IMR-90 (cell line): ENCODE measurements around the gene FOXB1. TPM values are rescaled to one million over a fixed set of nuclear protein-coding genes. Genes with fewer than 3 reads are reported as not detected.

ENCODE experiments used
- ATAC-seq: fragments of 200-7000 bp; cut with Tn5 transposase; 2 replicates; pipeline ENCODE4 v1.9.1; 2020; ENCODE audit warnings: low read depth, mild to moderate bottlenecking, moderate library complexity
- BruUV-seq: library from RNA; stranded (reverse); fragments of 400-500 nt; replicated peaks from 2 replicates; lab custom pipeline; 2021; lab: Mats Ljungman, UMichigan
- CTCF ChIA-PET: fragments of 300-600 bp; formaldehyde crosslinking; extraction: SDS; loops from one replicate; lab custom pipeline; 2021; ENCODE audit warnings: antibody characterized with exemption; lab: Yijun Ruan, JAX
- POLR2A ChIA-PET: fragments of 300-600 bp; sonication (Branson Sonifier 250); formaldehyde crosslinking; loops from one replicate; lab custom pipeline; 2022; ENCODE audit warnings: antibody characterized with exemption; ENCODE audit not compliant: unreplicated experiment; lab: Charles Lee
- DNase-seq: peaks from one replicate; pipeline ENCODE4 v3.0.0; 2013
- H2AFZ ChIP-seq: replicated peaks from 2 replicates; pipeline ENCODE3; 2013; ENCODE audit warnings: low read length, mild to moderate bottlenecking; ENCODE audit not compliant: poor library complexity
- H2AK5ac ChIP-seq: 2 replicates; pipeline ENCODE4 v1.6.1; 2013; ENCODE audit warnings: low read depth, low read length, inconsistent platforms
- H2AK9ac ChIP-seq: replicated peaks from 2 replicates; pipeline ENCODE3; 2013; ENCODE audit warnings: mild to moderate bottlenecking, low read depth, low read length, moderate library complexity; ENCODE audit not compliant: poor library complexity
- H2BK120ac ChIP-seq: 2 replicates; pipeline ENCODE4 v1.6.1; 2013; ENCODE audit warnings: low read depth, low read length, inconsistent platforms
- H2BK15ac ChIP-seq: 3 replicates; pipeline ENCODE4 v1.6.1; 2013; ENCODE audit warnings: low read depth, low read length, inconsistent platforms
- H2BK20ac ChIP-seq: 2 replicates; pipeline ENCODE4 v1.6.1; 2013; ENCODE audit warnings: low read depth, mild to moderate bottlenecking, inconsistent platforms, low read length, moderate library complexity
- H2BK5ac ChIP-seq: 2 replicates; pipeline ENCODE4 v1.6.1; 2013; ENCODE audit warnings: mild to moderate bottlenecking, low read depth, low read length, inconsistent platforms; ENCODE audit not compliant: poor library complexity, severe bottlenecking
- H3K14ac ChIP-seq: replicated peaks from 2 replicates; pipeline ENCODE4 v1.6.1; 2013; ENCODE audit warnings: low read depth, low read length, inconsistent platforms
- H3K18ac ChIP-seq: 2 replicates; pipeline ENCODE4 v1.6.1; 2013; ENCODE audit warnings: low read depth, low read length, control low read depth
- H3K23ac ChIP-seq: 2 replicates; pipeline ENCODE4 v1.6.1; 2013; ENCODE audit warnings: low read depth, low read length, inconsistent platforms
- H3K27ac ChIP-seq: 2 replicates; pipeline ENCODE4 v1.5.1; 2013; ENCODE audit warnings: mild to moderate bottlenecking, control low read depth, low read length; ENCODE audit not compliant: insufficient read depth
- H3K27me3 ChIP-seq: 2 replicates; pipeline ENCODE4 v1.6.1; 2013; ENCODE audit warnings: low read length; ENCODE audit not compliant: control insufficient read depth, insufficient read depth
- H3K36me3 ChIP-seq: 2 replicates; pipeline ENCODE4 v1.6.1; 2013; ENCODE audit warnings: low read length, mixed read lengths; ENCODE audit not compliant: control insufficient read depth, insufficient read depth
- H3K4ac ChIP-seq: 2 replicates; pipeline ENCODE4 v1.6.1; 2013; ENCODE audit warnings: low read depth, low read length, inconsistent platforms
- H3K4me1 ChIP-seq: 2 replicates; pipeline ENCODE4 v1.6.1; 2013; ENCODE audit warnings: low read length, mixed read lengths; ENCODE audit not compliant: control insufficient read depth, insufficient read depth
- H3K4me2 ChIP-seq: 2 replicates; pipeline ENCODE4 v1.6.1; 2013; ENCODE audit warnings: low read depth, mild to moderate bottlenecking, control low read depth, low read length, moderate library complexity
- H3K4me3 ChIP-seq: 2 replicates; pipeline ENCODE4 v1.5.1; 2013; ENCODE audit warnings: low read depth, mild to moderate bottlenecking, control low read depth, low read length, moderate library complexity; ENCODE audit not compliant: insufficient read depth
- H3K56ac ChIP-seq: 2 replicates; pipeline ENCODE4 v1.6.1; 2013; ENCODE audit warnings: low read length, inconsistent platforms; ENCODE audit not compliant: insufficient read depth; ENCODE audit errors: extremely low read depth
- H3K79me1 ChIP-seq, 2 experiments: 2 replicates each; pipeline ENCODE4 v1.6.1; 2013; ENCODE audit warnings: low read length in 2 of 2, inconsistent platforms in 1 of 2, low read depth in 1 of 2
- H3K9ac ChIP-seq: 2 replicates; pipeline ENCODE4 v1.6.1; 2013; ENCODE audit warnings: low read depth, low read length, control low read depth
- H3K9me1 ChIP-seq: 2 replicates; pipeline ENCODE4 v1.6.1; 2013; ENCODE audit warnings: low read length, inconsistent platforms; ENCODE audit not compliant: insufficient read depth
- H3K9me3 ChIP-seq: 2 replicates; pipeline ENCODE4 v1.6.1; 2013; ENCODE audit warnings: low read length; ENCODE audit not compliant: control insufficient read depth, insufficient read depth
- H4K20me1 ChIP-seq: 2 replicates; pipeline ENCODE4 v1.6.1; 2013; ENCODE audit warnings: low read length, inconsistent platforms; ENCODE audit not compliant: insufficient read depth
- H4K5ac ChIP-seq: 2 replicates; pipeline ENCODE4 v1.6.1; 2013; ENCODE audit warnings: mild to moderate bottlenecking, low read depth, low read length, control low read depth
- H4K8ac ChIP-seq, 2 experiments: 2 replicates each; pipeline ENCODE4 v1.6.1; 2013; ENCODE audit warnings: low read depth in 2 of 2, low read length in 2 of 2, control low read depth in 1 of 2, inconsistent platforms in 1 of 2
- H4K91ac ChIP-seq: 2 replicates; pipeline ENCODE4 v1.6.1; 2013; ENCODE audit warnings: low read depth, low read length, inconsistent platforms; ENCODE audit not compliant: insufficient read depth
- BHLHE40 ChIP-seq: fragments of 150-350 bp; IDR thresholded peaks from 2 replicates; pipeline ENCODE4 v1.6.1; 2016; ENCODE audit warnings: mild to moderate bottlenecking, low read depth, low read length
- CEBPB ChIP-seq: IDR thresholded peaks from 2 replicates; pipeline ENCODE4 v1.6.1; 2012; ENCODE audit warnings: low read depth, low read length, improper control_type of control experiment
- CHD1 ChIP-seq: IDR thresholded peaks from 2 replicates; pipeline ENCODE4 v1.6.1; 2012; ENCODE audit warnings: low read depth, low read length, improper control_type of control experiment
- FOS ChIP-seq: fragments of 150-350 bp; IDR thresholded peaks from 2 replicates; pipeline ENCODE4 v1.6.1; 2016; ENCODE audit warnings: low read depth, low read length
- MAFK ChIP-seq: IDR thresholded peaks from 2 replicates; pipeline ENCODE4 v1.6.1; 2012; ENCODE audit warnings: low read depth, low read length, improper control_type of control experiment
- MAZ ChIP-seq: IDR thresholded peaks from 2 replicates; pipeline ENCODE4 v1.6.1; 2012; ENCODE audit warnings: low read depth, mild to moderate bottlenecking, low read length, improper control_type of control experiment, moderate library complexity, borderline replicate concordance
- MXI1 ChIP-seq: IDR thresholded peaks from 2 replicates; pipeline ENCODE4 v1.6.1; 2012; ENCODE audit warnings: low read depth, mild to moderate bottlenecking, low read length, moderate library complexity, borderline replicate concordance
- NFE2L2 ChIP-seq: fragments of 150-350 bp; IDR thresholded peaks from 2 replicates; pipeline ENCODE4 v1.6.1; 2016; ENCODE audit warnings: low read depth, mild to moderate bottlenecking, low read length
- POLR2A ChIP-seq: IDR thresholded peaks from 2 replicates; pipeline ENCODE4 v1.6.1; 2012; ENCODE audit warnings: mild to moderate bottlenecking, low read depth, low read length
- RAD21 ChIP-seq: IDR thresholded peaks from 2 replicates; pipeline ENCODE4 v1.6.1; 2012; ENCODE audit warnings: low read length, improper control_type of control experiment
- RCOR1 ChIP-seq: IDR thresholded peaks from 2 replicates; pipeline ENCODE4 v1.6.1; 2012; ENCODE audit warnings: mild to moderate bottlenecking, low read length, improper control_type of control experiment; ENCODE audit not compliant: insufficient replicate concordance
- RFX5 ChIP-seq: IDR thresholded peaks from 2 replicates; pipeline ENCODE4 v1.8.0; 2012; ENCODE audit warnings: low read depth, mild to moderate bottlenecking, low read length, moderate library complexity
- SMC3 ChIP-seq: fragments of 150-350 bp; IDR thresholded peaks from 2 replicates; pipeline ENCODE4 v1.6.1; 2016; ENCODE audit warnings: low read depth, mild to moderate bottlenecking, antibody characterized with exemption, low read length, moderate library complexity
- WGBS, 2 experiments: methylation state at CpG; one replicate each; pipeline versions ENCODE4 v1.1.5 to v1.1.7; 2013; ENCODE audit warnings: missing lambda C conversion rate in 2 of 2; ENCODE audit not compliant: insufficient read length in 1 of 2; ENCODE audit errors: extremely low coverage in 2 of 2; 5-methylcytosine and 5-hydroxymethylcytosine counted together
- dilution Hi-C: fragments of 300-500 bp; cut with HindIII; formaldehyde crosslinking; loops from one replicate; pipeline ENCODE4 v1.14.3; 2018; ENCODE audit warnings: low sequenced_read_pairs; ENCODE audit not compliant: unreplicated experiment
- in situ Hi-C: fragments of 300-500 bp; cut with MboI; formaldehyde crosslinking; loops from 3 replicates; pipeline ENCODE4 v1.14.3; 2019; ENCODE audit warnings: low sequenced_read_pairs, inconsistent platforms, mixed read lengths
- intact Hi-C: fragments of 100-400 bp; cut with micrococcal nuclease; formaldehyde crosslinking; loops from 2 replicates; pipeline ENCODE4 v1.10.0; 2022
- polyA plus RNA-seq, 3 experiments: library from polyadenylated mRNA; depleted of rRNA; stranded (reverse); fragments of >200 nt; gene quantifications; 2 replicates each; pipeline ENCODE4 v1.2.3, GENCODE V29; 2012; ENCODE audit warnings: low replicate concordance in 1 of 3
- total RNA-seq: library from RNA; depleted of rRNA; stranded (reverse); fragments of >200 nt; gene quantifications from 2 replicates; pipeline ENCODE4 v1.2.3, GENCODE V29; 2012
- TF ChIP-seq, protein P1 (sequence below): fragments of 150-350 bp; IDR thresholded peaks from 2 replicates; pipeline ENCODE4 v1.6.1; 2016; ENCODE audit warnings: low read depth, mild to moderate bottlenecking, low read length, moderate library complexity, borderline replicate concordance
- TF ChIP-seq, protein P2 (sequence below): fragments of 150-350 bp; IDR thresholded peaks from 2 replicates; pipeline ENCODE4 v1.6.1; 2017; ENCODE audit warnings: mild to moderate bottlenecking, antibody characterized with exemption, low read length, low read depth
- TF ChIP-seq, protein P3 (sequence below): conservative IDR thresholded peaks from 2 replicates; pipeline ENCODE4 v1.5.1; 2012; ENCODE audit warnings: mild to moderate bottlenecking, low read depth, low read length, improper control_type of control experiment

The FOXB1 gene
- total and polyA plus RNA-seq, 2 of the 4 experiments (the other 2 are of a cell fraction), result not detected

DNA sequence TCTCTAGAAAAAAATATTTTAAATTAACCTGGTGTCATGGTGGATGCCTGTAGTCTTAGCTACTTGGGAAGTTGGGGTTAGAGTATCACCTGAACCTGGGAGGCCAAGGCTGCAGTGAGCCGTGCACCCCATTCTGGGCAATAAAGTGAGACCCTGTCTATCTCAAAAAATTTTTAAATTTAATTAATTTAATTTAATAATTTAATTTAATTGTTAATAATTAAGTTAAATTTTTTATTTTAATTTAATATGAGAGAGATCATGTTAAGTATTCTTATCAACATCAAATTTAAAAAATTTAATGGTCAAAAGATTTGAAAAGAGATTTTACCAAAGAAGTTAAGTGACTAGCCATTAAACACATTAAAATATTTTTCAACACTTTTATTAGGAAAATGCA lies 40.8 kb upstream of the FOXB1 start:
- H3K9me3 ChIP-seq, result peaks cover 2% of the 10 kb centered on the region; the same call in 1 of the 2 replicates
- dilution Hi-C loops, result no loop called here
- CTCF ChIA-PET, result no interaction called here
- H2AK9ac ChIP-seq, result no peak overlapping the region
- no peak overlapping the region for H3K23ac ChIP-seq
- H3K4ac ChIP-seq, result no peak overlapping the region
- no peak overlapping the region for H2BK120ac ChIP-seq
- no peaks in the 10 kb centered on the region for H3K9me1 ChIP-seq
- H2AK5ac ChIP-seq, result no peak overlapping the region
- H3K9ac ChIP-seq, result no peak overlapping the region
- TF ChIP-seq, protein P1, sequence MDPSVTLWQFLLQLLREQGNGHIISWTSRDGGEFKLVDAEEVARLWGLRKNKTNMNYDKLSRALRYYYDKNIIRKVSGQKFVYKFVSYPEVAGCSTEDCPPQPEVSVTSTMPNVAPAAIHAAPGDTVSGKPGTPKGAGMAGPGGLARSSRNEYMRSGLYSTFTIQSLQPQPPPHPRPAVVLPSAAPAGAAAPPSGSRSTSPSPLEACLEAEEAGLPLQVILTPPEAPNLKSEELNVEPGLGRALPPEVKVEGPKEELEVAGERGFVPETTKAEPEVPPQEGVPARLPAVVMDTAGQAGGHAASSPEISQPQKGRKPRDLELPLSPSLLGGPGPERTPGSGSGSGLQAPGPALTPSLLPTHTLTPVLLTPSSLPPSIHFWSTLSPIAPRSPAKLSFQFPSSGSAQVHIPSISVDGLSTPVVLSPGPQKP, result no peak
- no peak for TF ChIP-seq MAFK
- TF ChIP-seq SMC3, result no peak
- TF ChIP-seq, protein P2, sequence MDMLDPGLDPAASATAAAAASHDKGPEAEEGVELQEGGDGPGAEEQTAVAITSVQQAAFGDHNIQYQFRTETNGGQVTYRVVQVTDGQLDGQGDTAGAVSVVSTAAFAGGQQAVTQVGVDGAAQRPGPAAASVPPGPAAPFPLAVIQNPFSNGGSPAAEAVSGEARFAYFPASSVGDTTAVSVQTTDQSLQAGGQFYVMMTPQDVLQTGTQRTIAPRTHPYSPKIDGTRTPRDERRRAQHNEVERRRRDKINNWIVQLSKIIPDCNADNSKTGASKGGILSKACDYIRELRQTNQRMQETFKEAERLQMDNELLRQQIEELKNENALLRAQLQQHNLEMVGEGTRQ, result no peak
- TF ChIP-seq RCOR1, result no peak
- TF ChIP-seq MAZ, result no peak
- TF ChIP-seq FOS, result no peak
- TF ChIP-seq MXI1, result no peak
- TF ChIP-seq POLR2A, result no peak
- TF ChIP-seq CEBPB, result no peak
- no peak for TF ChIP-seq RAD21
- no peak for TF ChIP-seq BHLHE40
- no peak for TF ChIP-seq CHD1
- no peak for TF ChIP-seq NFE2L2
- TF ChIP-seq RFX5, result no peak
- TF ChIP-seq, protein P3, sequence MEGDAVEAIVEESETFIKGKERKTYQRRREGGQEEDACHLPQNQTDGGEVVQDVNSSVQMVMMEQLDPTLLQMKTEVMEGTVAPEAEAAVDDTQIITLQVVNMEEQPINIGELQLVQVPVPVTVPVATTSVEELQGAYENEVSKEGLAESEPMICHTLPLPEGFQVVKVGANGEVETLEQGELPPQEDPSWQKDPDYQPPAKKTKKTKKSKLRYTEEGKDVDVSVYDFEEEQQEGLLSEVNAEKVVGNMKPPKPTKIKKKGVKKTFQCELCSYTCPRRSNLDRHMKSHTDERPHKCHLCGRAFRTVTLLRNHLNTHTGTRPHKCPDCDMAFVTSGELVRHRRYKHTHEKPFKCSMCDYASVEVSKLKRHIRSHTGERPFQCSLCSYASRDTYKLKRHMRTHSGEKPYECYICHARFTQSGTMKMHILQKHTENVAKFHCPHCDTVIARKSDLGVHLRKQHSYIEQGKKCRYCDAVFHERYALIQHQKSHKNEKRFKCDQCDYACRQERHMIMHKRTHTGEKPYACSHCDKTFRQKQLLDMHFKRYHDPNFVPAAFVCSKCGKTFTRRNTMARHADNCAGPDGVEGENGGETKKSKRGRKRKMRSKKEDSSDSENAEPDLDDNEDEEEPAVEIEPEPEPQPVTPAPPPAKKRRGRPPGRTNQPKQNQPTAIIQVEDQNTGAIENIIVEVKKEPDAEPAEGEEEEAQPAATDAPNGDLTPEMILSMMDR, result no peak
- H2BK5ac ChIP-seq, result no peak overlapping the region
- ATAC-seq (no peak), DNase-seq (no peak)
- no peak overlapping the region for H3K56ac ChIP-seq
- no peak overlapping the region for H3K4me2 ChIP-seq
- no peaks in the 10 kb centered on the region for H3K36me3 ChIP-seq
- no peak overlapping the region for H3K27ac ChIP-seq
- no peaks in the 10 kb centered on the region for H3K79me1 ChIP-seq
- H3K14ac ChIP-seq, result no peak overlapping the region
- no peak overlapping the region for H2BK20ac ChIP-seq
- intact Hi-C loops, result no loop called here
- H2BK15ac ChIP-seq, result no peak overlapping the region
- no TSS peak for BruUV-seq
- no CpG with 5 or more reads among the region's 1 CpG for WGBS, 2 experiments
- no peak overlapping the region for H2AFZ ChIP-seq
- no peaks in the 10 kb centered on the region for H3K27me3 ChIP-seq
- H4K5ac ChIP-seq, result no peak overlapping the region
- no peak overlapping the region for H3K18ac ChIP-seq
- H4K91ac ChIP-seq, result no peak overlapping the region
- in situ Hi-C loops, result no loop called here
- H3K4me3 ChIP-seq, result no peak overlapping the region
- H3K4me1 ChIP-seq, result no peaks in the 10 kb centered on the region
- POLR2A ChIA-PET, result no interaction called here
- H4K20me1 ChIP-seq, result no peaks in the 10 kb centered on the region
- no peak overlapping the region for H4K8ac ChIP-seq
